ENCODE results near the gene GTPBP2.

Gene GTPBP2

DNA sequence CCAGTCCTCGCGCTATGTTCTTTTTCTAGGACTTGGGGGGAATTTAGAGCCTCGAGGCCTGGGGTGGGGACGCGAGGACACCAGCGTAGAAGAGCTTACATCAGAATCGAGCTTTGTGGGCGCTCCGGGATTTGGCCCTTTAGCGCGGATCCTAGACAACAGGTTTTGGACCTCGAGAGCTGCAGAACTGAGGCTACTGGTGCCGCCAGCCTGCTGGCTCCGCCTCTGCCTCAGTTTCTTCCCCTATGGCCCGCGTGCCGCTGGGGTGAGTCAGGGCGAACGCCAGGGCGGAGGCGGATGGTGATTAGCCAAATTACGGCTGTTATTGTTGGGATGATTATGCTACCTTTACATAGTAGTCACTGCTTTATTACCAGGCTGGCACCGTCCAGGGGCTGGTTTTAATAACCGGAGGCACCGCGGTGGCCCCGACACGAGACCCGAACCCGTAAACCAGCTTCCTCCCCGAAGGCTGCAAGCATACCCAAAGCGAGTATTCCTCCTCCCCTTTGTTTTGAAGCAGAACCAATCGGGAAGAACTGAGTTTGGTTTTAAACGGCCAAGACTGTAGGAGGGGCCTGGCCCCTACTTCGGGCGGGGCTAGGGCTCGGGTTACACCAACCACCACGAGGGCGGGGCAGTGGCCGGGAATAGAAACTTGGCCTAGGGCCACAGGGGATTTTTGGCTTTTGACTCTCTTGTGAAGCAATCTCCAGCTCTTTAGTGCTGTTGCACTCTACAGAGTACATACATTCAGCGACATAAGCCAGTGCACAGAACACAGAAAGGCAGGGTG, 639 bp upstream of the GTPBP2 start:
- DNase-seq (ENCODE audit: low read depth, low spot score), result peak; percentile 95
- H3K27ac ChIP-seq, result peak overlapping the region; percentile 95
- peaks cover 16% of the 10 kb centered on the region for H3K36me3 ChIP-seq (ENCODE audit: insufficient read depth, low read length)
- peak overlapping the region; percentile 82 for H3K4me3 ChIP-seq
- TF ChIP-seq POLR2AphosphoS5 (IDR thresholded peaks at IDR 0.05; ENCODE audit: borderline replicate concordance, low read depth, low read length), result peak; percentile 97
- peak; percentile 32 for TF ChIP-seq FOXP2 (optimal IDR thresholded peaks at IDR 0.05; ENCODE audit: control extremely low read depth, extremely low read length, insufficient read depth)
- no peak for TF ChIP-seq EZH2 (IDR thresholded peaks at IDR 0.05)
- H3K9me3 ChIP-seq (ENCODE audit: low read depth, low read length), result no peaks in the 10 kb centered on the region
- H3K9ac ChIP-seq (ENCODE audit: insufficient read length), result peak overlapping the region; percentile 90

DNA sequence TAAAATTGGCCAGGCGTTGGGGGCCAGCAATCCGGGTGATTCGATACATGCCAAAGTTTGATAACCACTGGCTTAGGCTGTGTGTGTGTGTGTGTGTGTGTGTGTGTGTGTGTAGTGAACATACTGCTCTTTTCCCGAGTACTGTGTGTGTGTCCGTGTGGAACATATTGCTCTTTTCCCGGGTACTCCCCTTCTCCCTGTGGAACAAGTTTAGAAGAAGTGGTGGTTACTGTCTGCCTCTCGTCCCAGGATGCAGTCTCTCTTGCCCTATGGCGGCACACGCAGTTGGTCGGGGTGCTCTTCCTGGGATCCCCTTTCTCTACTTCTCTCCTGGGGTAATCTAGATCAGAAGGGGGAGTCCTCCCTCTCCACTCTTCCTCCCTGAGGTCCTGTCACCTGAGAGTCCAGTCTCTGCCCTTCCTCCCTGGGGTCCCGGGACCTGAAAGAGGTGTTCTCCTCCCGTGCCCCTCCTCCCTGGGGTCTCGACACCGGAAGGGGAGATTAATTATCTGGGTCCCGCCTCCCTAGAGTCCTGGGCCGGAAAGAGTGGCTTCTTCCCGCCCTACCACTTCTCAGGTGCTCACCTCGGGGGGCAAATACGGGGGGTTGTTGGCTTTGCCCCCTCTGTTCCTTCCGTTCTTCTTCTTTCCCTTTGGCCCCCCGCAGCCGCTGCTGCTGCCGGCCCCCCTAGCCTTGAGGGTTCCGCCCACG, 516 bp downstream of the GTPBP2 start:
- peak overlapping the region; percentile 59; the same call in 1 of the 2 replicates for H3K27ac ChIP-seq
- no peaks in the 10 kb centered on the region for H3K9me3 ChIP-seq (ENCODE audit: low read depth, low read length)
- H3K9ac ChIP-seq (ENCODE audit: insufficient read length), result peak overlapping the region; percentile 85
- peak overlapping the region; percentile 82 for H3K4me3 ChIP-seq
- no peak for DNase-seq (ENCODE audit: low read depth, low spot score)
- H3K36me3 ChIP-seq (ENCODE audit: insufficient read depth, low read length), result peaks cover 28% of the 10 kb centered on the region
- TF ChIP-seq POLR2AphosphoS5 (IDR thresholded peaks at IDR 0.05; ENCODE audit: borderline replicate concordance, low read depth, low read length) (no peak; the same call in 1 of the 2 replicates), FOXP2 (optimal IDR thresholded peaks at IDR 0.05; ENCODE audit: control extremely low read depth, extremely low read length, insufficient read depth) (no peak), EZH2 (IDR thresholded peaks at IDR 0.05) (no peak)

DNA sequence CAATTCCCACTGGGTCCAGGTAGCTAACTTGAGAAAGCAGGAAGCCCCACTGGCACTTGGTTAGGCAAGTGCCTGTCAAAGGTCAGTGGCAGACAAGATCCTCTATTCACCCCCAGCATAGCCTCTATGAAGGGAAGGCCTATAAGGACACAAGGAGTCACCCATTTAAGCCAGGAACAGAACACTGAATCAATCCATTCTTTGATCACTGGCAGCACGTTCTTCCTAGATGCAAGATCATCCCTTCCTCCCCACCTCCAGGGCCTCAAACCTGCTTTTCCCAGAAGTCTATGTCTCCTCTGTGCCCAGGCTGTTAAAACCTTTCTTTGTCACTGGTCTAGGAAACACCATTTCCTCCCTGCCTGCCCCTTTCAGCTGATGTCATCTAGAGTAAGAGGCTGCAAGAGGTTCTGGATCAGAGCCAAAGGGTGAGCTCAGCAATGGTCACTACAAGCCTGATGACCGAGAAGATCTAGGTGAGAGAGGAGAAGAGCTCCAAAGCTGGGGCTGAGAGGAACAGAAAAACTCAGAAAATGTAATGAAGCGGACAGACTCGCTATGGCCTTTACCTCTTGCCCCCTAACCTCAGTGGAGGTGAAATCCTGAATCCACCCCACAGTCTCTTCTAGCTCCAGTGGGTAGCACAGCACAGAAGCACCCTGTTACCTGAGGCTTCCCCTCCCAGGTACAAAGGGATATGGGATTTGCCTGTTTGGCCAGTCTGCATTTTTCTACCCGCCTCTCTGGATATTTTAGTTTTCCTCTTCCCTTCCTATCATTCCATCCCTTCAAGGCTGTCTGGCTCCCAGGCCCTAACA, 1.8 kb downstream of the GTPBP2 start:
- DNase-seq (ENCODE audit: low read depth, low spot score), result no peak
- peaks cover 41% of the 10 kb centered on the region for H3K36me3 ChIP-seq (ENCODE audit: insufficient read depth, low read length)

DNA sequence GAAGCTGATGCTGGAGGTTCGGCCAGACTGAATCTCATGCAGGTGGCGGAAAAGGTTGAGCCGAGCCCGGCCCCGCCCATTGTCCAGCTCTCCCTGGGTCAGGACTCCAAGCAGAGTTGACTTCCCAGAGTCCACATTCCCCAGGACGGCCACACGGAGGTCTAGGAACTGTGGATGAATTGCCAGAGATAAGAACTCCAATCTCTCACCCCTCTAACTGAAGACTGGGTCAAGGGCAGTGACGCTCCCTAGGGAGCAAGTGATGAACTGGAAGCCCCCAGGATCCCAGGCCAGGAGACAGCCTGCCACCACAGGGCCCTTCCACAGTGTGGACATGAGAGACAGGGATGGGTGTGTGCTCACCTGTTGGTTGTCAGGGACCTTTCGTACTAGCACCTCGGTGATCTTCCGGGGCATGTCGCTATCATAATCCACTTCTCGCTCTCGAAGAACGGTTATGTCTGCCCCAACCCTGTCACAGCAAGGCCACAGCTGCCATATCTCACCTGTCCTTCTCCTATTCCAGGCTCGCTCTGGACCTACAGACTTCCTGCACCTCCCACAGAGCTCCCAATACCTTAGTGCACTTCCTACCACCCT, 3.6 kb downstream of the GTPBP2 start:
- Histone ChIP-seq H3K9me3 (ENCODE audit: low read depth, low read length) (no peaks in the 10 kb centered on the region), H3K9ac (ENCODE audit: insufficient read length) (no peak overlapping the region), H3K36me3 (ENCODE audit: insufficient read depth, low read length) (peaks cover 58% of the 10 kb centered on the region), H3K27ac (no peak overlapping the region), H3K4me3 (no peak overlapping the region)
- DNase-seq (ENCODE audit: low read depth, low spot score), result no peak
- TF ChIP-seq EZH2 (IDR thresholded peaks at IDR 0.05) (no peak), POLR2AphosphoS5 (IDR thresholded peaks at IDR 0.05; ENCODE audit: borderline replicate concordance, low read depth, low read length) (no peak), FOXP2 (optimal IDR thresholded peaks at IDR 0.05; ENCODE audit: control extremely low read depth, extremely low read length, insufficient read depth) (no peak)

More for the DNA sequence above, 1.8 kb downstream of the GTPBP2 start:
- H3K27ac ChIP-seq, result no peak overlapping the region
- no peak for TF ChIP-seq EZH2 (IDR thresholded peaks at IDR 0.05)
- TF ChIP-seq FOXP2 (optimal IDR thresholded peaks at IDR 0.05; ENCODE audit: control extremely low read depth, extremely low read length, insufficient read depth), result no peak
- TF ChIP-seq POLR2AphosphoS5 (IDR thresholded peaks at IDR 0.05; ENCODE audit: borderline replicate concordance, low read depth, low read length), result no peak; the same call in 1 of the 2 replicates
- no peaks in the 10 kb centered on the region for H3K9me3 ChIP-seq (ENCODE audit: low read depth, low read length)
- no peak overlapping the region for H3K4me3 ChIP-seq
- no peak overlapping the region for H3K9ac ChIP-seq (ENCODE audit: insufficient read length)

DNA sequence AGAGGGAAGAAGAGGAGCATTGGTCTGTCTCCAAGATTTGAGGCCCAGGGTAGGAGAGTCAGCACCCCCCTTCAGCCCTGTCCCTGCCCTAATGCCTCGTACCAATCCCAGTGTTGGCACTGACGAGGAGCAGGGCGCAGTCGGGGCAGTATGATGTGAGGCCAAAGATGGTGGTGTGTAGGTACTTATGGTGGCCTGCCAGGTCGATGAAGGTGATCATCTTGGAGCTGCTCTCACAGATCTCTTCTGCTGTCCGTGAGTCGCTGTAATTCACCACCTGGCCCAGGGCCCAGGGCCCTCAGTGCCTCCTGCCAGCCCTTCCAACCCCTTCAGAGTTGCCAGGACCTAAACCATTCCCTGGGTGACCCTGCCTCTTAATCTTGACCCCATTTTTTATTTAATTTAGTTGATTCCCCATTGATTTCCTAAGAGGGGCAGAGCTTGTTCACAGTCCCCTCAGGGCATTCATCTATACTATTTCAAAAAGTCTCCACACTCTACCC, 4.2 kb downstream of the GTPBP2 start:
- Histone ChIP-seq H3K9ac (ENCODE audit: insufficient read length) (no peak overlapping the region), H3K27ac (no peak overlapping the region), H3K36me3 (ENCODE audit: insufficient read depth, low read length) (peaks cover 61% of the 10 kb centered on the region), H3K4me3 (no peak overlapping the region), H3K9me3 (ENCODE audit: low read depth, low read length) (no peaks in the 10 kb centered on the region)
- TF ChIP-seq POLR2AphosphoS5 (IDR thresholded peaks at IDR 0.05; ENCODE audit: borderline replicate concordance, low read depth, low read length) (no peak), EZH2 (IDR thresholded peaks at IDR 0.05) (no peak), FOXP2 (optimal IDR thresholded peaks at IDR 0.05; ENCODE audit: control extremely low read depth, extremely low read length, insufficient read depth) (no peak)
- DNase-seq (ENCODE audit: low read depth, low spot score), result no peak

DNA sequence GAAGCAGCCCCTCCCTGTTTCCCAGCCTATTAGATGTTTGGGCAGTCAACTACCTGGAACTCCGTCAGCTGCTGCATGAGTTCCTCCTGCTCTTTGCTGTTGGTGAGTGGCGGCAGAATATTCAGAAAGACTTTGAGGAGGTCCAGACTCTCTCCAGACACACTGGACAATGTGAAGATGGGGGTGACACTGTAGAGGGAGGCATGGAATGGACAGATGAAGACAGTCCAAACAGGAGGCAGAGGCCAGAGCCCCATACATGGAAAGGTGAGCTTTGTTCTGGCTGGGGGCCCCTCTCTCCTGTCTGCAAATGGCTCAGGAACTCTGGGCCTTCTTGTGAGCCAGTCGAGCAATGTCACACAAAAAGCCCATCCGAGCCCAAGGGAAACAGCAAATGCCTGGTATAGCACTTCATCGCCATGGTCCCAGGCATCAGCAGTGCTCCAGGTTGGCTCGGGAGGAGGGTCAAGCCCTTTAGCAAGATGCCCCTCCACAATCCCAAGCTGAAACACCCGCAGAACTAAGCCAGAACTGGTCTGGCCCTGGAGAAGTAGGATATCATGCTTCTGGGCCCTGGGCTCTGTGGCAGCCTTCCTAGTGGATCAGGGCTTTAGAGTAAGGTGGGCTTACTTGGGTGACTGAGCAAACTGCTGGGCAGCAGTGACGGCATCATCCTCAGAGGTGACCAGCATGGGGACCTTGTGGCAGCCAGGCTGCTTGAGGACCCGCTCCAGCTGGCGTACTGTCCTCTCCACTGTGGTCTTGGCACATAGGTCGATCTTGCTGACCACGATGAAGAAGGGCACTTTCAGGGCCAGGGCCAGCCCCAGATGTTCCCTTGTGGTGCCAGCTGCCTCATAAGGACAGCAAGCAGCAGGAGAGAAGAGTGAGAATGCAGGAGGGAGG, 4.9 kb downstream of the GTPBP2 start:
- Histone ChIP-seq H3K9ac (ENCODE audit: insufficient read length) (no peak overlapping the region), H3K36me3 (ENCODE audit: insufficient read depth, low read length) (peaks cover 62% of the 10 kb centered on the region), H3K9me3 (ENCODE audit: low read depth, low read length) (no peaks in the 10 kb centered on the region), H3K4me3 (no peak overlapping the region), H3K27ac (no peak overlapping the region)
- DNase-seq (ENCODE audit: low read depth, low spot score), result no peak
- TF ChIP-seq POLR2AphosphoS5 (IDR thresholded peaks at IDR 0.05; ENCODE audit: borderline replicate concordance, low read depth, low read length), result no peak
- TF ChIP-seq EZH2 (IDR thresholded peaks at IDR 0.05), result no peak
- TF ChIP-seq FOXP2 (optimal IDR thresholded peaks at IDR 0.05; ENCODE audit: control extremely low read depth, extremely low read length, insufficient read depth), result no peak

DNA sequence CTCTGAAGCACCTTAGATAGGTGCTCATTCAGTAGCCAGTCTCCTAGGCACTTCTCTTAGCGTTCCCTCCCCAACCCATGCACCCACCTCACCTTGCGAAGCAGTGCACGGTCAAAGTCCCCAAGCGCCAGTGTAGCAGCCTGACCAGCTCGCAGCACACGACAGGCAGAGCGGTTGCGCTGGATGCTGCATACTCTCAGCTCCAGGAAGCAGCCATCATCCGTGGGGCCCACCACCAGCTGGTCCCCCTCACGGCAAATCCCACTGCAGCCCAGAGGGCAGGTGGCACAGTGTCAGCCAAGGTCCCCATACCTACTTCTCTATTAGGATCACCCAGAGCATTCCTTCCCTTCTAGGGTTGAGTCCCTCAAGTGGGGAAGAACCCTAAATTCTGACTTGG, 6.5 kb downstream of the GTPBP2 start:
- no peak overlapping the region for H3K27ac ChIP-seq
- TF ChIP-seq POLR2AphosphoS5 (IDR thresholded peaks at IDR 0.05; ENCODE audit: borderline replicate concordance, low read depth, low read length) (no peak), EZH2 (IDR thresholded peaks at IDR 0.05) (no peak), FOXP2 (optimal IDR thresholded peaks at IDR 0.05; ENCODE audit: control extremely low read depth, extremely low read length, insufficient read depth) (no peak)
- no peak overlapping the region for H3K9ac ChIP-seq (ENCODE audit: insufficient read length)
- no peak for DNase-seq (ENCODE audit: low read depth, low spot score)
- H3K4me3 ChIP-seq, result no peak overlapping the region
- H3K9me3 ChIP-seq (ENCODE audit: low read depth, low read length), result no peaks in the 10 kb centered on the region
- H3K36me3 ChIP-seq (ENCODE audit: insufficient read depth, low read length), result peaks cover 62% of the 10 kb centered on the region

Data from SK-N-MC (cell line).